IPS-15b (cell line): ENCODE results near the gene BLOC1S1.

Experiments
- H3K27me3 ChIP-seq: one replicate; pipeline ENCODE4 v1.6.1; 2013; ENCODE audit warnings: low read length; ENCODE audit not compliant: control insufficient read depth, insufficient read depth
- H3K36me3 ChIP-seq: one replicate; pipeline ENCODE4 v1.6.1; 2013; ENCODE audit warnings: low read length; ENCODE audit not compliant: control insufficient read depth, insufficient read depth
- H3K4me1 ChIP-seq: one replicate; pipeline ENCODE4 v1.6.1; 2013; ENCODE audit warnings: mild to moderate bottlenecking, low read length; ENCODE audit not compliant: control insufficient read depth, insufficient read depth
- H3K4me3 ChIP-seq: one replicate; pipeline ENCODE4 v1.5.1; 2013; ENCODE audit warnings: low read depth, low read length
- H3K9ac ChIP-seq: one replicate; pipeline ENCODE4 v1.6.1; 2013; ENCODE audit warnings: low read depth, mild to moderate bottlenecking, low read length
- H3K9me3 ChIP-seq: one replicate; pipeline ENCODE4 v1.6.1; 2013; ENCODE audit warnings: mild to moderate bottlenecking, low read length; ENCODE audit not compliant: control insufficient read depth, insufficient read depth

Gene BLOC1S1

GRCh38 chr12:55696796-55697462 is 18.9 kb upstream of the BLOC1S1 start:
- H3K36me3 ChIP-seq, result peaks cover 29% of the 10 kb centered on the region
- no peaks in the 10 kb centered on the region for H3K9me3 ChIP-seq
- no peaks in the 10 kb centered on the region for H3K4me1 ChIP-seq

GRCh38 chr12:55697686-55698085 is 18.2 kb upstream of the BLOC1S1 start:
- H3K9ac ChIP-seq, result no peak overlapping the region
- no peak overlapping the region for H3K4me3 ChIP-seq
- no peaks in the 10 kb centered on the region for H3K9me3 ChIP-seq
- peaks cover 26% of the 10 kb centered on the region for H3K36me3 ChIP-seq
- H3K4me1 ChIP-seq, result no peaks in the 10 kb centered on the region
- no peaks in the 10 kb centered on the region for H3K27me3 ChIP-seq

More at GRCh38 chr12:55696796-55697462, 18.9 kb upstream of the BLOC1S1 start:
- Histone ChIP-seq H3K27me3 (no peaks in the 10 kb centered on the region), H3K9ac (no peak overlapping the region), H3K4me3 (no peak overlapping the region)

GRCh38 chr12:55698241-55698955 is 17.4 kb upstream of the BLOC1S1 start:
- no peak overlapping the region for H3K9ac ChIP-seq

GRCh38 chr12:55698965-55699364 is 16.9 kb upstream of the BLOC1S1 start:
- no peak overlapping the region for H3K9ac ChIP-seq
- no peaks in the 10 kb centered on the region for H3K9me3 ChIP-seq
- H3K4me1 ChIP-seq, result no peaks in the 10 kb centered on the region
- H3K27me3 ChIP-seq, result no peaks in the 10 kb centered on the region
- H3K4me3 ChIP-seq, result no peak overlapping the region
- peaks cover 18% of the 10 kb centered on the region for H3K36me3 ChIP-seq

More at GRCh38 chr12:55698241-55698955, 17.4 kb upstream of the BLOC1S1 start:
- Histone ChIP-seq H3K4me1 (no peaks in the 10 kb centered on the region), H3K27me3 (no peaks in the 10 kb centered on the region), H3K4me3 (no peak overlapping the region), H3K36me3 (peaks cover 21% of the 10 kb centered on the region), H3K9me3 (no peaks in the 10 kb centered on the region)

- H3K27me3 ChIP-seq, result no peaks in the 10 kb centered on the region
- no peak overlapping the region for H3K4me3 ChIP-seq
- no peak overlapping the region for H3K9ac ChIP-seq
- H3K9me3 ChIP-seq, result no peaks in the 10 kb centered on the region
- H3K4me1 ChIP-seq, result no peaks in the 10 kb centered on the region
- peaks cover 14% of the 10 kb centered on the region for H3K36me3 ChIP-seq
Observed at GRCh38 chr12:55699471-55700055, 16.3 kb upstream of the BLOC1S1 start.

- Histone ChIP-seq H3K36me3 (peaks cover 12% of the 10 kb centered on the region), H3K9ac (no peak overlapping the region), H3K27me3 (no peaks in the 10 kb centered on the region), H3K4me3 (no peak overlapping the region), H3K4me1 (peaks cover 1% of the 10 kb centered on the region), H3K9me3 (no peaks in the 10 kb centered on the region)
Observed at GRCh38 chr12:55700255-55701018, 15.4 kb upstream of the BLOC1S1 start.

GRCh38 chr12:55702861-55703260 is 13.0 kb upstream of the BLOC1S1 start:
- H3K36me3 ChIP-seq, result peaks cover 2% of the 10 kb centered on the region
- H3K4me1 ChIP-seq, result peaks cover 7% of the 10 kb centered on the region
- H3K4me3 ChIP-seq, result no peak overlapping the region
- no peak overlapping the region for H3K9ac ChIP-seq
- no peaks in the 10 kb centered on the region for H3K9me3 ChIP-seq
- H3K27me3 ChIP-seq, result peaks cover 5% of the 10 kb centered on the region

- Histone ChIP-seq H3K9me3 (no peaks in the 10 kb centered on the region), H3K4me3 (no peak overlapping the region), H3K36me3 (peaks cover 2% of the 10 kb centered on the region), H3K9ac (no peak overlapping the region), H3K27me3 (peaks cover 5% of the 10 kb centered on the region), H3K4me1 (peaks cover 7% of the 10 kb centered on the region)
Observed at GRCh38 chr12:55703288-55703687, 12.6 kb upstream of the BLOC1S1 start.

GRCh38 chr12:55703901-55704761 is 11.7 kb upstream of the BLOC1S1 start:
- Histone ChIP-seq H3K9me3 (no peaks in the 10 kb centered on the region), H3K4me3 (no peak overlapping the region), H3K9ac (no peak overlapping the region), H3K27me3 (peaks cover 5% of the 10 kb centered on the region), H3K4me1 (peaks cover 14% of the 10 kb centered on the region), H3K36me3 (peaks cover 2% of the 10 kb centered on the region)

GRCh38 chr12:55704824-55705718 is 10.8 kb upstream of the BLOC1S1 start:
- Histone ChIP-seq H3K36me3 (peaks cover 2% of the 10 kb centered on the region), H3K27me3 (peaks cover 5% of the 10 kb centered on the region), H3K9me3 (no peaks in the 10 kb centered on the region), H3K4me3 (no peak overlapping the region), H3K4me1 (peaks cover 17% of the 10 kb centered on the region), H3K9ac (no peak overlapping the region)
